GM13977 (cell line): Measurements from ENCODE around the gene DNAJB8.
A peak's percentile ranks its signal among the peaks of the same experiment; 100 is the strongest.

ENCODE experiments used
- DNase-seq: peaks from one replicate; pipeline ENCODE4 v3.0.0; 2012; ENCODE audit warnings: low spot score
- CTCF ChIP-seq: IDR thresholded peaks from 2 replicates; pipeline ENCODE4 v1.5.1; 2012; ENCODE audit warnings: mild to moderate bottlenecking, control low read depth; ENCODE audit not compliant: insufficient read depth; ENCODE audit errors: extremely low read depth, missing control alignments
- in situ Hi-C: fragments of 300-500 bp; cut with MboI; formaldehyde crosslinking; loops from one replicate; pipeline ENCODE4 v1.12.0; 2022; ENCODE audit warnings: low sequenced_read_pairs, low pct_unique_long_range_greater_than_20kb, mixed read lengths, inconsistent platforms; ENCODE audit not compliant: unreplicated experiment

DNAJB8 gene

GRCh38 chr3:128446821-128447220 is 19.9 kb downstream of the DNAJB8 start:
- TF ChIP-seq CTCF: no peak
- no peak for DNase-seq
- in situ Hi-C loops: no loop called here

GRCh38 chr3:128445357-128445756 is 21.3 kb downstream of the DNAJB8 start:
- no peak for TF ChIP-seq CTCF
- in situ Hi-C loops: no loop called here
- DNase-seq: no peak

- in situ Hi-C loops: no loop called here
- TF ChIP-seq CTCF: no peak
These were observed 22.9 kb downstream of the DNAJB8 start for GRCh38 chr3:128443771-128444170.

GRCh38 chr3:128442949-128443348 is 23.7 kb downstream of the DNAJB8 start:
- in situ Hi-C loops: no loop called here
- TF ChIP-seq CTCF: no peak
- DNase-seq: no peak

More at GRCh38 chr3:128443771-128444170, 22.9 kb downstream of the DNAJB8 start:
- DNase-seq: no peak

- TF ChIP-seq CTCF: no peak
- in situ Hi-C loops: no loop called here
- no peak for DNase-seq
These were observed 24.6 kb downstream of the DNAJB8 start for GRCh38 chr3:128442070-128442469.

GRCh38 chr3:128439226-128439625 is 27.5 kb downstream of the DNAJB8 start:
- in situ Hi-C loops: no loop called here
- no peak for TF ChIP-seq CTCF
- DNase-seq: no peak

GRCh38 chr3:128438488-128439072 is 28.1 kb downstream of the DNAJB8 start:
- no peak for DNase-seq
- TF ChIP-seq CTCF: peak; percentile 55
- in situ Hi-C loops: no loop called here
